Progenitor cell of endocrine pancreas (in vitro differentiated cells): ENCODE results near the gene UCK2. TPM values are rescaled to one million over a fixed set of nuclear protein-coding genes. Genes with fewer than 3 reads are reported as not detected.

Source experiments
- DNase-seq: peaks from one replicate; pipeline ENCODE4 v3.0.0; 2021; ENCODE audit warnings: low spot score; ENCODE audit not compliant: unreplicated experiment
- H3K27ac Mint-ChIP-seq: 2 replicates; pipeline ENCODE4 v1.8.0; 2021; ENCODE audit warnings: mild to moderate bottlenecking, moderate library complexity, mixed read lengths
- H3K27me3 Mint-ChIP-seq: 2 replicates; pipeline ENCODE4 v1.8.0; 2021; ENCODE audit warnings: mixed read lengths
- H3K36me3 Mint-ChIP-seq: 2 replicates; pipeline ENCODE4 v1.8.0; 2022; ENCODE audit warnings: mixed read lengths; ENCODE audit not compliant: insufficient read depth
- H3K4me1 Mint-ChIP-seq: 2 replicates; pipeline ENCODE4 v1.8.0; 2021; ENCODE audit warnings: low read depth, mixed read lengths
- H3K4me3 Mint-ChIP-seq: 2 replicates; pipeline ENCODE4 v1.8.0; 2021; ENCODE audit warnings: low read depth, mild to moderate bottlenecking, moderate library complexity, mixed read lengths
- H3K9me3 Mint-ChIP-seq: 2 replicates; pipeline ENCODE4 v1.8.0; 2021; ENCODE audit warnings: low read depth, mixed read lengths
- total RNA-seq: library from RNA; stranded (reverse); gene quantifications from 2 replicates; pipeline ENCODE4 v1.2.1, GENCODE V29; 2021
- TF ChIP-seq, protein P1 (sequence below): fragments of 200-600 bp; sonication (generic); IDR thresholded peaks from one replicate; pipeline ENCODE4 v1.5.0; 2021; ENCODE audit warnings: antibody characterized with exemption, mild to moderate bottlenecking; ENCODE audit not compliant: unreplicated experiment

Gene UCK2
- total RNA-seq, 1 donor from 2014 or later, result 29.7 TPM

DNA sequence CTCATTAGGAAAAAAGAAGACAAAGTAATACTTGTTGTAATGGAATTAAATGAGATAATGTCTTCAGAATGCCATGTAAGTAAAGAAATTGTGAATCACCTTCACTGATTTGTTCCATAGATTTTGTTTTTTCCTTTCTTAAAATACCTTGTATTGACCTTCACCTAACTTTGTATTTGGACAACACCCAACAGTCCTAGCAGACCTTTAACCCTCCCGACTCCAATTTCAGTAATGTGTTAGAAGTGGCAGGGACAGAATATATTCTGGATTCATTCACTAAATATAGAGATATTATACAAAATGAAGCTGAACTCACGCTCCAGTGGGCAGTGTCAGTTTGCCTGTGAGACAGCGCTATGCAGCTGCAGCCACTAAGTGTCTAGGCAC, 57.9 kb downstream of the UCK2 start:
- DNase-seq, result no peak
- no peaks in the 10 kb centered on the region for H3K9me3 Mint-ChIP-seq
- H3K4me1 Mint-ChIP-seq, result peaks cover 38% of the 10 kb centered on the region
- no peak overlapping the region for H3K4me3 Mint-ChIP-seq
- TF ChIP-seq, protein P1, sequence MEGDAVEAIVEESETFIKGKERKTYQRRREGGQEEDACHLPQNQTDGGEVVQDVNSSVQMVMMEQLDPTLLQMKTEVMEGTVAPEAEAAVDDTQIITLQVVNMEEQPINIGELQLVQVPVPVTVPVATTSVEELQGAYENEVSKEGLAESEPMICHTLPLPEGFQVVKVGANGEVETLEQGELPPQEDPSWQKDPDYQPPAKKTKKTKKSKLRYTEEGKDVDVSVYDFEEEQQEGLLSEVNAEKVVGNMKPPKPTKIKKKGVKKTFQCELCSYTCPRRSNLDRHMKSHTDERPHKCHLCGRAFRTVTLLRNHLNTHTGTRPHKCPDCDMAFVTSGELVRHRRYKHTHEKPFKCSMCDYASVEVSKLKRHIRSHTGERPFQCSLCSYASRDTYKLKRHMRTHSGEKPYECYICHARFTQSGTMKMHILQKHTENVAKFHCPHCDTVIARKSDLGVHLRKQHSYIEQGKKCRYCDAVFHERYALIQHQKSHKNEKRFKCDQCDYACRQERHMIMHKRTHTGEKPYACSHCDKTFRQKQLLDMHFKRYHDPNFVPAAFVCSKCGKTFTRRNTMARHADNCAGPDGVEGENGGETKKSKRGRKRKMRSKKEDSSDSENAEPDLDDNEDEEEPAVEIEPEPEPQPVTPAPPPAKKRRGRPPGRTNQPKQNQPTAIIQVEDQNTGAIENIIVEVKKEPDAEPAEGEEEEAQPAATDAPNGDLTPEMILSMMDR, result no peak
- H3K36me3 Mint-ChIP-seq, result peaks cover 2% of the 10 kb centered on the region
- H3K27me3 Mint-ChIP-seq, result no peaks in the 10 kb centered on the region
- H3K27ac Mint-ChIP-seq, result no peak overlapping the region

DNA sequence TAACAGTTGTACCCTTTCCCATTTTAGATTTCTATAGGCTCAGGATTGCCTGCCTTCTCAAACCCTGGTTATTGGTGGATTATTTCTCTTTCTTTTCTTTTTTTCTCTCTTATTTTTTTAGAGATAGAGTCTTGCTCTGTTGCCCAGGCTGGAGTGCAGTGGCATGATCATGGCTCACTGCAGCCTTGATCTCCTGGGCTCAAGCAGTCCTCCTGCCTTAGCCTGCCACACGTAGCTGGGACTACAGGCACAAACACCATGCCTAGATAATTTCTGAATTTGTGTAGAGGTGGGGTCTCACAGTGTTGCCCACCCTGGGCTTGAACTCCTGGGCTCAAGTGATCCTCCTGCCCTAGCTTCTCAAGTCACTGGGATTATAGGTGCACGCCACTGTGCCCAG, 58.8 kb downstream of the UCK2 start:
- H3K9me3 Mint-ChIP-seq, result no peaks in the 10 kb centered on the region
- TF ChIP-seq, protein P1, result no peak
- no peak overlapping the region for H3K27ac Mint-ChIP-seq
- no peaks in the 10 kb centered on the region for H3K27me3 Mint-ChIP-seq
- H3K4me1 Mint-ChIP-seq, result peaks cover 37% of the 10 kb centered on the region
- H3K36me3 Mint-ChIP-seq, result peaks cover 5% of the 10 kb centered on the region
- no peak for DNase-seq
- H3K4me3 Mint-ChIP-seq, result no peak overlapping the region

DNA sequence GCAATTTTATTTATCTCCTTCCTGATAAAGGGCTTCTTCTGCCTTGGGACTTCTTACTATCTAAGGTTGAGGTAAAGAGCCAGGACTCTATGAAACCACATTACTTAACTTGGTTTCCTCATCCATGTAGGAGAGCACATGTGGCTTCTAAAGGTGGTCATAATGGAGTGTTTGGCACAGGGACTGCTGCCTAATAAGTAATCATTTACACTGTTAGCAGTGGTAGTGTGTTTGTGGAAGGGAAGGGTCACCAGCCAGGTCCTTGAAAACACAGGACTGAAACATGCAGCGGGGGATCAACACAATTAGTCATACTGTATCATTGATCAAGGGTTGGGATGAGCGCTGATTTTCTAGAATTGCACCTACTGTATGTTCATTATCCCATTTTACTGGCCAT, 59.6 kb downstream of the UCK2 start:
- no peak overlapping the region for H3K27ac Mint-ChIP-seq
- H3K27me3 Mint-ChIP-seq, result no peaks in the 10 kb centered on the region
- H3K36me3 Mint-ChIP-seq, result peaks cover 10% of the 10 kb centered on the region
- TF ChIP-seq, protein P1, result no peak
- no peak for DNase-seq
- peak overlapping the region; percentile 11 for H3K4me3 Mint-ChIP-seq
- H3K4me1 Mint-ChIP-seq, result peaks cover 36% of the 10 kb centered on the region
- no peaks in the 10 kb centered on the region for H3K9me3 Mint-ChIP-seq

DNA sequence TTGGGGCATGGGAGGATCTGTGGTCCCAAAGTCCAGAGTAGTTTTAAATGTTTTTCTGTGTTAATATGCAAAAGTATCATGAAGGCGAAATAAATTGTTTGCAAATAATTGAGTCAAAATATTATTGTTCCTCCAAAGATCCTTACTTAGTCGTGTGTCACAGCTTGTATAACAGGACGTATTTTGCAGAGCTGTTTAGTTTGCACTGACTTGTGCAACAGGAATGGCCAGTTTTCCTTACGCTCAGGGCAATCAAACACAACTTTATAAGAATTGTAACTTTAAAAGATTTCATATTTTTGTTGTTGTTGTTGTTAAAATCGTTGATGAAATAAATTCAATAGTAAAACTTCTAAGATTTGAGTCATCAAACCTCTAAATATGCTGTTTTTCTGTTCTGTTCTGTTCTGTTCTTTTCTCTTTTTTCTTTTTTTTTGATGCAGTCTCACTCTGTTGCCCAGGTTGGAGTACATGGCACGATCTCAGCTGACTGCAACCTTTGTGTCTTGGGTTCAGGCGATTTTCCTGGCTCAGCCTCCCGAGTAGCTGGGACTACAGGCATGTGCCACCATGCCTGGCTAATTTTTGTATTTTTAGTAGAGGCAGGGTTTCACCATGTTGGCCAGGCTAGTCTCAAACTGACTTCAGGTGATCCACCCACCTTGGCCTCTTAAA, 60.6 kb downstream of the UCK2 start:
- Mint-ChIP-seq H3K27me3 (no peaks in the 10 kb centered on the region), H3K9me3 (no peaks in the 10 kb centered on the region), H3K27ac (no peak overlapping the region), H3K4me1 (peaks cover 36% of the 10 kb centered on the region), H3K4me3 (no peak overlapping the region), H3K36me3 (peaks cover 18% of the 10 kb centered on the region)
- no peak for DNase-seq
- TF ChIP-seq, protein P1, result no peak

DNA sequence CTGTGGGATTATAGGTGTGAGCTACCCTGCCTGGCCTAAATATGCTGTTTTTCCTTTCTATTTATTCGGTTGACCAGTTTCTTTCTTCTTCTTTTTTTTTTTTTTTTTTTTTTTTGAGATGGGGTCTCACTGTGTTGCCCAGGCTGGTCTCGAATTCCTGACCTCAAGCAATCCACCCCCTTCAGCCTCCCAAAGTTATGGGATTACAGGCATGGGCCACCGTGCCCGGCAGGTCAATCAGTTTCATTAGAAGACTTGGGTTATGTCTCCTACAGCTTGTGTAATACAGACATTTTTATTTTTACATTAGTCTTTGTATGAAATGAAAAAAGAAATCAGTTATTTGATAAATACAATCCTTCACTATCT, 61.1 kb downstream of the UCK2 start:
- TF ChIP-seq, protein P1, result no peak
- H3K36me3 Mint-ChIP-seq, result peaks cover 22% of the 10 kb centered on the region
- H3K27ac Mint-ChIP-seq, result no peak overlapping the region
- H3K4me1 Mint-ChIP-seq, result peaks cover 36% of the 10 kb centered on the region
- H3K4me3 Mint-ChIP-seq, result no peak overlapping the region
- H3K9me3 Mint-ChIP-seq, result no peaks in the 10 kb centered on the region
- H3K27me3 Mint-ChIP-seq, result no peaks in the 10 kb centered on the region
- DNase-seq, result no peak
